Fibroblast of lung (primary cell): Measurements from ENCODE around the gene MEN1. TPM values are rescaled to one million over a fixed set of nuclear protein-coding genes. Genes with fewer than 3 reads are reported as not detected.

Experiments
- DNase-seq, 2 donors: peaks; one replicate each; pipeline versions ENCODE4 v3.0.0 to v3.0.0-alpha.2; 2010; ENCODE audit warnings: low read depth in 2 of 2
- H2AFZ ChIP-seq: 2 replicates; pipeline ENCODE4 v1.5.1; 2012; ENCODE audit warnings: low read length, control low read depth, inconsistent platforms
- H3K27ac ChIP-seq: 2 replicates; pipeline ENCODE4 v1.5.1; 2011; ENCODE audit warnings: low read length, control low read depth; ENCODE audit not compliant: insufficient read depth
- H3K27me3 ChIP-seq: 2 replicates; pipeline ENCODE4 v1.5.1; 2011; ENCODE audit warnings: mild to moderate bottlenecking, low read length; ENCODE audit not compliant: control insufficient read depth, insufficient read depth
- H3K36me3 ChIP-seq: 2 replicates; pipeline ENCODE4 v1.5.1; 2011; ENCODE audit warnings: low read length; ENCODE audit not compliant: control insufficient read depth, insufficient read depth
- H3K4me1 ChIP-seq: 2 replicates; pipeline ENCODE4 v1.5.1; 2011; ENCODE audit warnings: low read length; ENCODE audit not compliant: control insufficient read depth, insufficient read depth; ENCODE audit errors: extremely low read depth
- H3K4me2 ChIP-seq: 2 replicates; pipeline ENCODE4 v1.5.1; 2011; ENCODE audit warnings: low read length, control low read depth; ENCODE audit not compliant: insufficient read depth; ENCODE audit errors: extremely low read depth
- H3K4me3 ChIP-seq, 4 experiments: fragments of 200-600 bp in 1 of 4; sonication (generic) in 1 of 4; replicated peaks in 1 of 4; 2 replicates each; pipeline ENCODE4 v1.5.1; 2011 to 2016; ENCODE audit warnings: low read length in 4 of 4, low read depth in 3 of 4, mild to moderate bottlenecking in 3 of 4, control low read depth in 2 of 4, inconsistent platforms in 1 of 4, mixed read lengths in 1 of 4; ENCODE audit not compliant: insufficient read depth in 1 of 4; ENCODE audit errors: control extremely low read depth in 1 of 4
- H3K79me2 ChIP-seq: 2 replicates; pipeline ENCODE4 v1.5.1; 2012; ENCODE audit warnings: mild to moderate bottlenecking, low read length, inconsistent platforms; ENCODE audit not compliant: control insufficient read depth, insufficient read depth
- H3K9ac ChIP-seq: 2 replicates; pipeline ENCODE4 v1.5.1; 2011; ENCODE audit warnings: mild to moderate bottlenecking, low read length, control low read depth; ENCODE audit not compliant: insufficient read depth
- H3K9me3 ChIP-seq: 2 replicates; pipeline ENCODE4 v1.5.1; 2012; ENCODE audit warnings: low read depth, low read length; ENCODE audit not compliant: control insufficient read depth, insufficient read depth
- H4K20me1 ChIP-seq: 2 replicates; pipeline ENCODE4 v1.5.1; 2011; ENCODE audit warnings: low read length; ENCODE audit not compliant: control insufficient read depth, insufficient read depth; ENCODE audit errors: extremely low read depth
- CTCF ChIP-seq, 2 donors: IDR thresholded peaks in 1 of 2; conservative IDR thresholded peaks in 1 of 2; 1 replicate in 1 of 2; 2 replicates in 1 of 2; pipeline ENCODE4 v1.5.1; 2011 to 2012; ENCODE audit warnings: low read length in 2 of 2, control low read depth in 1 of 2, inconsistent platforms in 1 of 2, low read depth in 1 of 2, mild to moderate bottlenecking in 1 of 2
- EZH2 ChIP-seq: IDR thresholded peaks from 2 replicates; pipeline ENCODE4 v1.5.1; 2012; ENCODE audit warnings: low read length, control low read depth, mild to moderate bottlenecking; ENCODE audit errors: missing control alignments
- polyA plus RNA-seq, 2 donors: library from polyadenylated mRNA; depleted of rRNA in 1 of 2; stranded (reverse) in 1 of 2; unstranded in 1 of 2; fragments of >200 nt; gene quantifications; 2 replicates each; pipeline ENCODE4 v1.2.1, GENCODE V29; 2011 to 2012; ENCODE audit warnings: missing spikeins in 1 of 2
- total RNA-seq: library from RNA; depleted of rRNA; stranded (reverse); fragments of >200 nt; gene quantifications from 2 replicates; pipeline ENCODE4 v1.2.1, GENCODE V29; 2014

Gene MEN1
- total and polyA plus RNA-seq, 2 donors (not counting 1 experiment from before 2014, with no cell fraction given) = 8.9 to 13.7 TPM

- H3K4me1 ChIP-seq = peaks cover 10% of the 10 kb centered on the region
- no peaks in the 10 kb centered on the region for H3K27me3 ChIP-seq
- H3K9me3 ChIP-seq = no peaks in the 10 kb centered on the region
- H3K36me3 ChIP-seq = peaks cover 12% of the 10 kb centered on the region
- peak within 1 kb of the TSS; percentile 94 for H3K4me2 ChIP-seq
- H3K79me2 ChIP-seq = peaks cover 37% of the 10 kb centered on the region
- TF ChIP-seq EZH2 = no peak
- TF ChIP-seq CTCF (conservative IDR thresholded peaks at IDR 0.05 in 1 of 2, IDR thresholded peaks at IDR 0.05 in 1 of 2; ENCODE audit: low read depth in 1 of 2, low read length in 2 of 2) = no peak
- peak within 1 kb of the TSS; percentile 65 to 81 (median 79) for H3K4me3 ChIP-seq
- H4K20me1 ChIP-seq = peaks cover 2% of the 10 kb centered on the region
- peak within 1 kb of the TSS; percentile 93 for H3K27ac ChIP-seq
- H2AFZ ChIP-seq = peak within 1 kb of the TSS; percentile 57
- peak within 1 kb of the TSS; percentile 98 for H3K9ac ChIP-seq
- DNase-seq = peak; percentile 99 to 100
These were observed 31.7 kb downstream of the MEN1 start, which contains the start of gene SF1 for GRCh38 chr11:64778473-64779298. Gene SF1, minus strand, starts transcription at chr11:64778542. Its CDS starts 150 bp downstream, at chr11:64778392.

DNA sequence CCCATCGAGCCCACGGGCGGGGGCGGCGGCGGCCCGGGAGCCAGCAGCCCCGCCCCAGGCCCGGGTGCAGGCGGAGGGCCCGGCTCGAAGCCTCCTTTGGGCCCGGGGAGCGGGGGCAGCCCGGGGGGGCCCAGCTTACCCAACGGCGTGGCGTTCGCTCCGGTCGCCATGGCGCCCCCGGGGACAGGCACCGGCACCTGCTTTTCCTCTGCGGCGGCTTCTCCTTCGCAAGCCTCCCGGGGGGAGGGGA lies 32.2 kb downstream of the MEN1 start:
- Histone ChIP-seq H3K79me2 (peaks cover 43% of the 10 kb centered on the region), H3K4me2 (no peak overlapping the region), H3K9me3 (no peaks in the 10 kb centered on the region), H3K9ac (peak overlapping the region; percentile 98), H2AFZ (no peak overlapping the region), H3K4me1 (peaks cover 12% of the 10 kb centered on the region), H3K36me3 (peaks cover 17% of the 10 kb centered on the region), H4K20me1 (peaks cover 4% of the 10 kb centered on the region), H3K27me3 (no peaks in the 10 kb centered on the region), H3K27ac (peak overlapping the region; percentile 93), H3K4me3 (peak overlapping the region; percentile 41 to 81 (median 61))
- TF ChIP-seq CTCF (conservative IDR thresholded peaks at IDR 0.05 in 1 of 2, IDR thresholded peaks at IDR 0.05 in 1 of 2; ENCODE audit: low read depth in 1 of 2, low read length in 2 of 2) (no peak), EZH2 (no peak)
- no peak for DNase-seq

DNA sequence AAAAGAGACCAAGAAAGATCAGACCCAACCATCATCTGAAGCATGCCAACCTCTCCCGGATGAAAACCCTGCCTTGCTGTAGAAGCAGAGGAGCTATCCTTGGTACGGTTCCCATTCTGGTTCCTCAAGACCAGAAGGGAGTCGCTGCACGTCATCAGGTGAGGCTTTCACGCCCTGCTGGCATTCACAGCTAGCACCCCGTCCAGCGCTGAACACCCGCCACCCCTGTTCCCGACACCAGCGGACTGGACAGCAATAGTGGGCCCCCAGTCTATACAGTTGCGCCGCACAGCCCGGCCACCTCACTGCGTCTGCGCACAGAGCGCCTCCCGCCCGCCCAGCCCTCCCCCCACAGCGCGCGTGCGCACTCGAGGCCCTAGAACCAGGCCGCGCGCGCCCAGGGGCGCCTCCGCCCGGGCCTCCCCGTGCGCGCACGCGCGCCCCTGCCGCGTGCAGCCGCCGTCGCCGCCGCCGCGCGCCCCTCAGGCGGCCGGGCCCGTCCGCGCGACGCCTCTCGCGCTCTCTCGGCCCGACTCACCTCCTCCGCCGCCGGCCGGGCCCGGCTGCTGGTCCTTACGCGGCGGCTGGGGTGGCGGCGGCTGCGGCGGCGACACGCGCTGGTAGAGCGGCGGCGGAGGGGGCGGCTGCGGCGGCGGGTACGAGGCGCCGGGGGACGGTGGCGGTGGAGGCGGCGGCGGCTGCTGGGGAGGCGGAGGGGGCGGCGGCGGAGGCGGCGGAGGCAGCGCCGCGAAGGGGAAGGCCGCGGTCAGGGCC lies 32.7 kb downstream of the MEN1 start:
- Histone ChIP-seq H3K27me3 (no peaks in the 10 kb centered on the region), H3K27ac (peak overlapping the region; percentile 93), H3K9ac (peak overlapping the region; percentile 98), H4K20me1 (peaks cover 4% of the 10 kb centered on the region), H3K4me1 (peaks cover 12% of the 10 kb centered on the region), H3K36me3 (peaks cover 17% of the 10 kb centered on the region), H3K4me3 (peak overlapping the region; percentile 65 to 81 (median 79)), H3K79me2 (peaks cover 48% of the 10 kb centered on the region), H3K9me3 (no peaks in the 10 kb centered on the region), H3K4me2 (peak overlapping the region; percentile 94), H2AFZ (no peak overlapping the region)
- DNase-seq = peak; percentile 77 to 81
- TF ChIP-seq EZH2 (no peak), CTCF (conservative IDR thresholded peaks at IDR 0.05 in 1 of 2, IDR thresholded peaks at IDR 0.05 in 1 of 2; ENCODE audit: low read depth in 1 of 2, low read length in 2 of 2) (no peak)
